HL-60 (cell line): Measurements from ENCODE around the gene ANKRD22.

Experiments used
- CTCF ChIP-seq: IDR thresholded peaks from one replicate; pipeline ENCODE4 v1.5.1; 2011; ENCODE audit warnings: low read length, control low read depth, inconsistent platforms; ENCODE audit not compliant: insufficient read depth
- GABPA ChIP-seq: IDR thresholded peaks from 2 replicates; pipeline ENCODE4 v1.6.1; 2012; ENCODE audit warnings: low read depth
- POLR2AphosphoS5 ChIP-seq: IDR thresholded peaks from 2 replicates; pipeline ENCODE4 v1.6.1; 2012; ENCODE audit warnings: low read depth

GRCh38 chr10:88809621-88810020 is 42.0 kb downstream of the ANKRD22 start:
- TF ChIP-seq POLR2AphosphoS5: no peak
- no peak for TF ChIP-seq CTCF
- TF ChIP-seq GABPA: no peak
